ENCODE data around the gene TUBE1.

- TF ChIP-seq CTCF (IDR thresholded peaks at IDR 0.05) = no peak
- TF ChIP-seq POLR2A (IDR thresholded peaks at IDR 0.05) = no peak
Observed at GRCh38 chr6:112058243-112059032, 28.8 kb downstream of the TUBE1 start.

All from body of pancreas (tissue), 4 donors.